Spleen (tissue), 11 donors: Measurements from ENCODE around the gene ZNF311. TPM values are rescaled to one million over a fixed set of nuclear protein-coding genes. Genes with fewer than 3 reads are reported as not detected.
"Not testable (repeated sequence)": the region's sequence is repeated elsewhere in the genome, so short reads cannot be mapped to it uniquely, and the experiment has no call there.

Experiments
- DNase-seq: peaks from one replicate; pipeline ENCODE4 v3.0.0-alpha.2; 2020
- H3K27ac ChIP-seq, 8 donors: fragments of 200-600 bp; sonication (generic) in 7 of 8; 1 replicate in 4 of 8; 2 replicates in 4 of 8; pipeline versions ENCODE4 v1.5.0 to v1.8.0; 2016 to 2021; ENCODE audit warnings: inconsistent platforms in 4 of 8, mild to moderate bottlenecking in 4 of 8, moderate library complexity in 1 of 8
- H3K27me3 ChIP-seq, 7 donors: fragments of 200-600 bp; sonication (generic) in 6 of 7; replicated peaks in 1 of 7; 1 replicate in 4 of 7; 2 replicates in 3 of 7; pipeline versions ENCODE4 v1.5.0 to v1.8.0; 2016 to 2021; ENCODE audit warnings: inconsistent platforms in 3 of 7, mild to moderate bottlenecking in 1 of 7
- H3K36me3 ChIP-seq, 6 donors: fragments of 200-600 bp; sonication (generic) in 5 of 6; 1 replicate in 4 of 6; 2 replicates in 2 of 6; pipeline versions ENCODE4 v1.5.0 to v1.8.0; 2016 to 2021; ENCODE audit warnings: inconsistent platforms in 2 of 6
- H3K4me1 ChIP-seq, 6 donors: fragments of 200-600 bp; sonication (generic) in 5 of 6; 1 replicate in 3 of 6; 2 replicates in 3 of 6; pipeline versions ENCODE4 v1.5.0 to v1.8.0; 2016 to 2021; ENCODE audit warnings: inconsistent platforms in 3 of 6
- H3K4me3 ChIP-seq, 8 donors: fragments of 200-600 bp; sonication (generic) in 7 of 8; 1 replicate in 4 of 8; 2 replicates in 4 of 8; pipeline versions ENCODE4 v1.5.0 to v1.8.0; 2016 to 2021; ENCODE audit warnings: inconsistent platforms in 4 of 8, mild to moderate bottlenecking in 4 of 8, moderate library complexity in 2 of 8
- H3K9me3 ChIP-seq, 8 donors: fragments of 200-600 bp; sonication (generic) in 7 of 8; 1 replicate in 4 of 8; 2 replicates in 4 of 8; pipeline versions ENCODE4 v1.5.0 to v1.8.0; 2016 to 2021; ENCODE audit warnings: inconsistent platforms in 4 of 8
- CTCF ChIP-seq, 11 experiments: fragments of 200-600 bp in 7 of 11; fragments of 450-650 bp in 4 of 11; sonication (generic) in 4 of 11; IDR thresholded peaks in 8 of 11; conservative IDR thresholded peaks in 3 of 11; 1 replicate in 7 of 11; 2 replicates in 4 of 11; pipeline versions ENCODE4 v1.4.0 to v1.8.0; 2016 to 2021; ENCODE audit warnings: antibody characterized with exemption in 11 of 11, inconsistent platforms in 4 of 11, mild to moderate bottlenecking in 1 of 11
- POLR2A ChIP-seq, 3 donors: fragments of 450-650 bp; IDR thresholded peaks; one replicate each; pipeline ENCODE4 v1.5.1; 2017; ENCODE audit warnings: antibody characterized with exemption in 3 of 3, mild to moderate bottlenecking in 1 of 3
- POLR2AphosphoS5 ChIP-seq, 3 donors: sonication (generic); formaldehyde crosslinking; IDR thresholded peaks; one replicate each; pipeline ENCODE4 v1.5.1; 2017; ENCODE audit warnings: antibody characterized with exemption in 3 of 3
- WGBS, 5 donors: extraction: QIAGEN DNeasy Blood & Tissue Kit in 3 of 5; methylation state at CpG; one replicate each; pipeline versions ENCODE4 v1.1.5 to v1.1.7; 2013 to 2018; 5-methylcytosine and 5-hydroxymethylcytosine counted together
- intact Hi-C: fragments of 100-400 bp; cut with DNase I; formaldehyde crosslinking; loops from one replicate; pipeline ENCODE4 v1.15.0; 2023; ENCODE audit warnings: low total_unique reads
- polyA plus RNA-seq, 3 donors: library from polyadenylated mRNA; stranded (reverse); fragments of 200-250 nt; gene quantifications; one replicate each; pipeline ENCODE4 v1.2.1, GENCODE V29; 2013
- total RNA-seq, 7 donors: library from RNA; depleted of rRNA in 3 of 7; stranded (reverse); fragments of >200 nt in 3 of 7; fragmentation: NEBNext Ultra II Directional in 4 of 7; extraction: Animal tissue kit (Norgen Biotek cat#: 25700) in 4 of 7; gene quantifications; one replicate each; pipeline versions ENCODE4 v1.1.0 to v1.2.1, GENCODE V29; 2016 to 2021
- donor health status: healthy with polysubstance abuse.
- donor health status: DM: no; HTN: no; CAD: no; lungs with moderate emphysema.
- donor health status: DM: no; HTN: no; CAD: no.
- donor health status: Bipolar disorder and iron deficiency.
- donor health status: healthy.
- donor health status: DM: no; HTN: no; CAD: no.
- donor health status: DM: yes; HTN: yes; CAD: no.

ZNF311 gene
- total and polyA plus RNA-seq, 10 donors = 0.36 to 2.4 (median 0.86) TPM

- 74 to 97% (median 84%) methylated on average over 3 to 4 of the region's 4 CpGs for WGBS, 5 donors
- intact Hi-C loops = no loop called here
Measured at GRCh38 chr6:28960846-28961500, 44.1 kb downstream of the ZNF311 start.

GRCh38 chr6:28958561-28959243 is 46.4 kb downstream of the ZNF311 start:
- DNase-seq, intact Hi-C loops, H3K27ac ChIP-seq, H3K36me3 ChIP-seq, H3K4me3 ChIP-seq, H3K9me3 ChIP-seq, H3K4me1 ChIP-seq: not testable (repeated sequence)
- peaks cover 0 to 75% (median 11%) of the 10 kb centered on the region in 7 donors for H3K27me3 ChIP-seq
- WGBS, 5 donors = 79 to 86% (median 81%) methylated on average over 11 to 13 of the region's 13 CpGs

More at GRCh38 chr6:28960846-28961500, 44.1 kb downstream of the ZNF311 start:
- Histone ChIP-seq H3K4me1 (no peaks in the 10 kb centered on the region), H3K9me3 (peaks cover 0 to 1% (median 0%) of the 10 kb centered on the region in 8 donors), H3K36me3 (no peaks in the 10 kb centered on the region), H3K27ac (no peak overlapping the region), H3K27me3 (peaks cover 0 to 58% (median 4%) of the 10 kb centered on the region in 7 donors), H3K4me3 (no peak overlapping the region)
- no peak for DNase-seq
- no peak for TF ChIP-seq POLR2AphosphoS5 (IDR thresholded peaks at IDR 0.05)
- no peak for TF ChIP-seq POLR2A (IDR thresholded peaks at IDR 0.05)
- no peak for TF ChIP-seq CTCF (IDR thresholded peaks at IDR 0.05 in 8 of 11, conservative IDR thresholded peaks at IDR 0.05 in 3 of 11)

- H3K4me3 ChIP-seq, H3K27ac ChIP-seq, H3K9me3 ChIP-seq, DNase-seq, intact Hi-C loops, H3K36me3 ChIP-seq: not testable (repeated sequence)
- H3K4me1 ChIP-seq = peaks cover 0 to 15% (median 11%) of the 10 kb centered on the region in 6 donors
- H3K27me3 ChIP-seq = peaks cover 0 to 83% (median 15%) of the 10 kb centered on the region in 7 donors
- WGBS, 5 donors = 92 to 96% (median 94%) methylated on average over 5 to 24 of the region's 24 CpGs
Measured at GRCh38 chr6:28957795-28958314, 47.3 kb downstream of the ZNF311 start.

- peaks cover 0 to 76% (median 15%) of the 10 kb centered on the region in 7 donors for H3K27me3 ChIP-seq
- no peaks in the 10 kb centered on the region for H3K9me3 ChIP-seq
- TF ChIP-seq POLR2AphosphoS5 (IDR thresholded peaks at IDR 0.05) (no peak), POLR2A (IDR thresholded peaks at IDR 0.05) (no peak), CTCF (IDR thresholded peaks at IDR 0.05 in 8 of 11, conservative IDR thresholded peaks at IDR 0.05 in 3 of 11) (no peak)
- H3K36me3 ChIP-seq = no peaks in the 10 kb centered on the region
- H3K27ac ChIP-seq = no peak overlapping the region
- DNase-seq = no peak
- H3K4me3 ChIP-seq = no peak overlapping the region
- WGBS, 5 donors = 82 to 90% (median 87%) methylated on average over 3 of the region's 3 CpGs
- intact Hi-C loops = no loop called here
- H3K4me1 ChIP-seq = peaks cover 0 to 15% (median 11%) of the 10 kb centered on the region in 6 donors
Measured at GRCh38 chr6:28956331-28956730, 48.8 kb downstream of the ZNF311 start.
